Fibroblast of the aortic adventitia (primary cell): ENCODE results near the gene CCDC102A. TPM values are rescaled to one million over a fixed set of nuclear protein-coding genes. Genes with fewer than 3 reads are reported as not detected.

ENCODE experiments used
- DNase-seq: peaks from one replicate; pipeline ENCODE4 v3.0.0-alpha.2; 2010; ENCODE audit warnings: low read depth
- H3K4me3 ChIP-seq: 2 replicates; pipeline ENCODE4 v1.5.1; 2011; ENCODE audit warnings: low read depth, mild to moderate bottlenecking, control low read depth, low read length, moderate library complexity
- total RNA-seq: library from RNA; depleted of rRNA; stranded (reverse); fragments of >200 nt; gene quantifications from 2 replicates; pipeline ENCODE4 v1.2.3, GENCODE V29; 2012; ENCODE audit warnings: low replicate concordance
- TF ChIP-seq, protein P1 (sequence below): IDR thresholded peaks from 2 replicates; pipeline ENCODE4 v1.5.1; 2011; ENCODE audit warnings: mild to moderate bottlenecking, low read length, control low read depth, inconsistent platforms; ENCODE audit not compliant: insufficient read depth

CCDC102A gene
- total RNA-seq, 1 donor = 9.9 TPM

DNA sequence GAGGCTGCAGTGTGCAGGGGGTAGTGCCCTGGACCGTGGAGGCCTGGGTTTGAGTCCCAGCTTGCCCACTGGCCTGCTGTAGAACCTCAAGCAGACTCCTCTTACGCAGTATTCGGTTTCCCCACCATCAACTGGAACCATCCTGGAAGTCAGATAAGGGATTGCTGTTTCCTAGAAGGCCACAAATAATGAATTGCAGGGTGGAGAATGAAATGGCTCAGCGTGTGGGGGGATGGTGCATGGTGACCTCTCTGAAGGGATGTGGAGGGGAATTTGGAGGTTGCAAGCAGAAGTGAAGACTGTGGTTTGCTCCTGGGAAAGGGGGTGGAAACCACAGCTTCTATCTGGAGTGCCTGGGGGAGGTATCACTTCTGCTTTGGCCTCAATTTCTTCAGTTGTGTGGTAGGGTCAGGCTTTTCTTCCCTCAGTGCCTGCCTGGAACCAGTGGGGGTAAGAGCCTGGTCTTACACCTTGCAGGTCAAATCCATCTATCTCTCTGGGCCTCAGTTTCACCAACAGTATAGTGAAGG is 7.8 kb upstream of the CCDC102A start:
- H3K4me3 ChIP-seq = no peak overlapping the region
- no peak for DNase-seq

DNA sequence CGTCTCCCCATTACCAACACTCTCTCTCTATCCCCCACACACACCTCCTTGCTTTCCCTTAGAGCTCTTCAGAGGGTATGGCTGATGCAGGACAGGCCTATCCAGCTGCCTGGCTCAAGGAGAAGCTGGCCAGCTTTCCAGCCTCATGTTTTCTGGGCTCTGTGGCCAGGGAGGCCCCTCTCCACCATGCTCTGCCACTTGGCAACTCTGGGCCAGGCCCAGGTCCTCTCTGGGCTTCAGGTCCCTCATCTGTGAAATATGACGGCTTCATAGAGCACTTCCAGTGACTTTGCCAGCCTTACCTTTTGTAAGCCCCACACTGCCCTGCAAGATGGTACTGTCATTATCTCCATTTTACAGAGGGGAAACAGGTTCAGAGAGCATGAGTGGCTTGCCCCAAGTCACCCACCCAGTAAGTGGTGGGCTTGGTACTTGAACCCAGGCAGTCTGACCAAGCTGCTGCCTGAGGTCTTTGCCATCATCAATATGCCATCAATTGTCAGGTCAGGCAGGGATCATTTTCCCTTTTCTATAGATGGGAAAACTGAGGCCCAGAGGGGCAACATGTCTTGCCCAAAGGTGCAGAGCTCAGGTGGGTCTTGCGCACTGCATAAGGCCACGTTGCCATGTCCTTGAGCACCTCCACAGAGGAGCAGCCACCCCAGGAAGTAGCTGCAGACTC is 5.5 kb upstream of the CCDC102A start:
- no peak for DNase-seq
- H3K4me3 ChIP-seq = no peak overlapping the region
- TF ChIP-seq, protein P1, sequence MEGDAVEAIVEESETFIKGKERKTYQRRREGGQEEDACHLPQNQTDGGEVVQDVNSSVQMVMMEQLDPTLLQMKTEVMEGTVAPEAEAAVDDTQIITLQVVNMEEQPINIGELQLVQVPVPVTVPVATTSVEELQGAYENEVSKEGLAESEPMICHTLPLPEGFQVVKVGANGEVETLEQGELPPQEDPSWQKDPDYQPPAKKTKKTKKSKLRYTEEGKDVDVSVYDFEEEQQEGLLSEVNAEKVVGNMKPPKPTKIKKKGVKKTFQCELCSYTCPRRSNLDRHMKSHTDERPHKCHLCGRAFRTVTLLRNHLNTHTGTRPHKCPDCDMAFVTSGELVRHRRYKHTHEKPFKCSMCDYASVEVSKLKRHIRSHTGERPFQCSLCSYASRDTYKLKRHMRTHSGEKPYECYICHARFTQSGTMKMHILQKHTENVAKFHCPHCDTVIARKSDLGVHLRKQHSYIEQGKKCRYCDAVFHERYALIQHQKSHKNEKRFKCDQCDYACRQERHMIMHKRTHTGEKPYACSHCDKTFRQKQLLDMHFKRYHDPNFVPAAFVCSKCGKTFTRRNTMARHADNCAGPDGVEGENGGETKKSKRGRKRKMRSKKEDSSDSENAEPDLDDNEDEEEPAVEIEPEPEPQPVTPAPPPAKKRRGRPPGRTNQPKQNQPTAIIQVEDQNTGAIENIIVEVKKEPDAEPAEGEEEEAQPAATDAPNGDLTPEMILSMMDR = no peak

More for the DNA sequence above, 7.8 kb upstream of the CCDC102A start:
- TF ChIP-seq, protein P1 = no peak

DNA sequence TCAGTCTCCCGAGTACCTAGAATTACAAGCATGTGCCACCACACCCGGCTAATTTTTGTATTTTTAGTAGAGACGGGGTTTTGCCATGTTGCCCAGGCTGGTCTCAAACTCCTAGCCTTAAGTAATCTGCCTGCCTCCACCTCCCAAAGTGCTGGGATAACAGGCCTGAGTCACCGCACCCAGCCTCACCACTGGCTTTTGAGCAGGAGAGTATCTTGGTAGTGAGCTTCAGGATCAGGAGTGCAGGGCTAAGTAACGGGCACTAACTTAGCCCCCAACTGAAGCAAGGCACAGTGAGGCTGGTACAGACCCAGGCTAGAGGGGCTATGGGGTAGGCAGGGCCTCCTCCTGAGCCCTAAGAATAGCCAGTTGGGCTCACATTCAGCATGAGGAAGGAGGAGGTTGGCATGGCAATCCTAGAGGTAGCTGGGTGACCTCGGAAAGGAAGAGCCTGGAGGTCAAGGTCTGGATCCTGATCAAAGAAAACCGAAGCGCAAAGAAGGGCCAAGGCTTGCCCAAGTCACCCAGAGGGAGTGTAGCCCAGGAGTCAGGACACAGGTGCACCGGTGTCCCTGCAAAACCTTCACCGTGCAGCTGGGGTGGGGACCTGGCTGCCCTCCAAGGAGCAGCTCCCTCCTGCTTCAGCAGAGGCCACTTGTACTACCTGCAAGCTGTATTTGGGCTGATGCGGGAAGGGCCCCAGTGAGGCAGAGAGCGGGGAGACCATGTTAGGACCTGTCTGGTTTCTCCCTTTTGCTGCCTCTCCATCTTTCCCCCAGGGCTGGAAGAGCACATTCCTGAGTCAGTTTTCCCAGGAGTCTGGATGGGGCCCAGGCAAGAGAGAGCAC is 4.8 kb upstream of the CCDC102A start:
- no peak overlapping the region for H3K4me3 ChIP-seq
- no peak for DNase-seq
- TF ChIP-seq, protein P1 = no peak

DNA sequence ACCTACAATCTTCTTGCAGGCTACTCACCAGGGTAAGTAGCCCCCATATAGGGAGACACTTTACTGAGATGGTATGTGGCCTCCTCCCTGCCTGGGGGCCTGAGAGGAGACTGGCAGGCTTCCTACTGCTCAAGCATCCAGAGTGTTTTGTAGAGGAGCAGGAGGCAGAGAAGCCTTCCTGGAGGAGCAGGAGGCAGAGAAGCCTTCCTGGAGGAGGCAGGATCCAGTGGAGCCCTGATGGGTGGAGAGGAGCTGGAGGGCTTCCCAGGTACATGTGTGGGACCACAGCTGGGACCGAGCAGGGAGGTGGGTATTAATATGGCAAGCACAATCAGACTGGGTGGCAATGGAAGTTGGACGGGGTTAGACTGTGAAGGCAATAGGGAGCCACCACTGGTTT is 4.0 kb upstream of the CCDC102A start:
- DNase-seq = no peak
- TF ChIP-seq, protein P1 = no peak
- H3K4me3 ChIP-seq = no peak overlapping the region

DNA sequence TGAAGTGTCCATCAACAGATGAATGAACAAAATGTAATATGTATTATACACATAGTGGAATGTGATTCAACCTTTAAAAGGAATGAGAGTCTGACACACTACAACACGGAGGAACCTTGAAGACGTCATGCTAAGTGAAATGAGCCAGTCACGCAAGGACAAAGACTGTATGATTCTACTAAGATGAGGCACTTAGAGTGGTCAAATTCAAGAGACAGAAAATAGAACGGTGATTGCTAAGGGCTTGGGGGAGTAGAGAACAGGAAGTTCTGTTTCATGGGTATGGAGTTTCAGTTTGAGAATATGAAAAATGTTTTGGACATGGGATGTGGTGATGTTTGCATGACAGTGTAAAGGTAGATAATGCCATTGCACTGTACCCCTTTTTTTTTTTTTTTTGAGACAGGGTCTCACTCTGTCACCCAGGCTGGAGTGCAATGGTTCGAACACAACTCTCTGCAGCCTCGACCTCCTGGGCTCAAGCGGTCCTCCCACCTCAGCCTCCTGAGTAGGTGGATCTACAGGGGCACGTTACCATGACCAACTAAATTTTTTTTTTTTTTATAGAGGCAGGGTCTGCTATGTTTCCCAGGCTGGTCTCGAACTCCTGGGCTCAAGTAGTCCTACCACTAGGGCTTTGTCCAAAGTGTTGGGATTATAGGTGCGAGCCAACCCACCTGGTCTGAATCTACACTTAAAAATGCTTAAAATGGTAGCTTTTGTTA is 2.9 kb upstream of the CCDC102A start:
- TF ChIP-seq, protein P1 = no peak
- no peak for DNase-seq
- no peak overlapping the region for H3K4me3 ChIP-seq

DNA sequence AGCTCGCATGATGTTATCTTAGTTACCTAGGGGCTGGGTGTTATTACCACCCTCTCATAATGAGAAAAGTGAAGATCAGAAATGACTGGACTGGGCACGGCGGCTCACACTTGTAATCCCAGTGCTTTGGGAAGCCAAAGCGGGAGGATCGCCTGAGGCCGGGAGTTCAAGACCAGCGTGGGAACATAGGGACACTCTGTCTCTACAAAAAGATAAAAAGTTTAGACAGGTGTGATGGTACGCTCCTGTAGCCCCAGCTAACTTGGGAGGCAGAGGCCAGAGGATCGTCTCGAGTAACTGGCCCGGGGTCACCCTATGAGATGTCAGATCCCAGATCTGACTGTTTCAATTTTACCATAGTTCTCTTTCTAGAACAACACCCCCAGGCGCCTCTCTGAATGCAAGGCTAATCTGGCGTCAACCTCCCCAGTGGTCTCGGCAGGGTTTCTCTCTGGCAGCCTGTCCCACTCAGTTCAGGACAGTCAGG is 1.9 kb upstream of the CCDC102A start:
- DNase-seq = no peak
- TF ChIP-seq, protein P1 = no peak
- no peak overlapping the region for H3K4me3 ChIP-seq
